Lower leg skin (tissue), 4 donors: ENCODE results near the gene CELF1. TPM values are rescaled to one million over a fixed set of nuclear protein-coding genes. Genes with fewer than 3 reads are reported as not detected.

Source experiments
- DNase-seq, 2 donors: peaks; one replicate each; pipeline ENCODE4 v3.0.0-alpha.2; 2019; ENCODE audit warnings: low spot score in 2 of 2
- H3K4me3 ChIP-seq: fragments of 200-600 bp; sonication (generic); 2 replicates; pipeline ENCODE4 v1.5.1; 2017; ENCODE audit warnings: mild to moderate bottlenecking, low read depth; ENCODE audit not compliant: poor library complexity, severe bottlenecking
- POLR2A ChIP-seq, 2 donors: fragments of 450-650 bp; IDR thresholded peaks; one replicate each; pipeline ENCODE4 v1.6.1; 2016 to 2017; ENCODE audit warnings: antibody characterized with exemption in 2 of 2, mild to moderate bottlenecking in 1 of 2, moderate library complexity in 1 of 2
- WGBS, 2 donors: methylation state at CpG; one replicate each; pipeline ENCODE4 v1.1.5; 2018; 5-methylcytosine and 5-hydroxymethylcytosine counted together
- intact Hi-C: fragments of 100-400 bp; cut with DNase I; formaldehyde crosslinking; loops from one replicate; pipeline ENCODE4 v1.15.0; 2023; ENCODE audit warnings: low total_unique reads
- total RNA-seq, 4 donors: library from RNA; depleted of rRNA; stranded (reverse); fragments of >200 nt; gene quantifications; one replicate each; pipeline ENCODE4 v1.1.0, GENCODE V29; 2016
- TF ChIP-seq, protein P1 (sequence below), 3 donors: fragments of 450-650 bp; IDR thresholded peaks; one replicate each; pipeline ENCODE4 v1.5.1; 2016; ENCODE audit warnings: antibody characterized with exemption in 3 of 3, mild to moderate bottlenecking in 3 of 3, moderate library complexity in 2 of 3

CELF1 gene
- total RNA-seq, 4 donors from 2014 or later: 58.1 to 87.1 (median 78.5) TPM

DNA sequence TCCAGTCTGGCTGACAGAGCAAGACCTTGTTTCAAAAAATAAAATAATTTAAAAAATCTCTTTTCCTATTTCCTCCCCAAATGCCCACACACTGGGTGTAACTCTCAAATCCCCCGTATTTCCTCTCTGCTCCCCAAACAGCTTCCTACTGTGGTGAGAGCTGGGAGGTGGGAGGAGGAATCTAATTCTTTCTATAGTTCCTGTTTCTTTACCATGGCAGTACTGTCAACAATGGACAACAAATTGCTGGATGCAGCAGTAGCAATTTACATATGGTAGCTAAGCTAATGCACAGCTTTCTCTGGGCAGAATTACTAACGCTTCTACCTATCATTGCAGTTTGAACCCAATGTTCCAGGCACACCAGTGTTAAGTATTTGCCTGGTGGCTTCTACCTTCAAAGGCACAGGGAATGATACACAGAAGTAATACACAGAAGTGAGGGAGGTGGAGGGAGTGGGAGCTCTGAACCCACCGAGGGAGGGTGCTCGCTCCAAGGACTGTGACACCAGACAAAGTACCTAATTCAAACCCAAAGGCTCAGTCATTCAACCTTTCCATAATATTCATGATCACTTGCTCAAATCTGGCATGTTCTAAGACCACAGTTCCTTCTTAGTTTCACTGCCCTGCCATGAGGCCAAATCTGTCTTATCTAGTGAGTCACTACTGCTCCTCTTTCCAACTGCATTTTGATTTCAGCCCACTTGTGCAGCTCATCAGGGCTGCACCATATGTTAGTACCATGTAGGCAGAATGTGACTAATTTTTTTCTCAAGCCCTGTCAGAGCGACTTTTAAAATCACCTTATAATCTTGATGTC, 37.9 kb downstream of the CELF1 start:
- intact Hi-C loops: no loop called here
- TF ChIP-seq POLR2A (IDR thresholded peaks at IDR 0.05): no peak
- TF ChIP-seq, protein P1, sequence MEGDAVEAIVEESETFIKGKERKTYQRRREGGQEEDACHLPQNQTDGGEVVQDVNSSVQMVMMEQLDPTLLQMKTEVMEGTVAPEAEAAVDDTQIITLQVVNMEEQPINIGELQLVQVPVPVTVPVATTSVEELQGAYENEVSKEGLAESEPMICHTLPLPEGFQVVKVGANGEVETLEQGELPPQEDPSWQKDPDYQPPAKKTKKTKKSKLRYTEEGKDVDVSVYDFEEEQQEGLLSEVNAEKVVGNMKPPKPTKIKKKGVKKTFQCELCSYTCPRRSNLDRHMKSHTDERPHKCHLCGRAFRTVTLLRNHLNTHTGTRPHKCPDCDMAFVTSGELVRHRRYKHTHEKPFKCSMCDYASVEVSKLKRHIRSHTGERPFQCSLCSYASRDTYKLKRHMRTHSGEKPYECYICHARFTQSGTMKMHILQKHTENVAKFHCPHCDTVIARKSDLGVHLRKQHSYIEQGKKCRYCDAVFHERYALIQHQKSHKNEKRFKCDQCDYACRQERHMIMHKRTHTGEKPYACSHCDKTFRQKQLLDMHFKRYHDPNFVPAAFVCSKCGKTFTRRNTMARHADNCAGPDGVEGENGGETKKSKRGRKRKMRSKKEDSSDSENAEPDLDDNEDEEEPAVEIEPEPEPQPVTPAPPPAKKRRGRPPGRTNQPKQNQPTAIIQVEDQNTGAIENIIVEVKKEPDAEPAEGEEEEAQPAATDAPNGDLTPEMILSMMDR (IDR thresholded peaks at IDR 0.05): no peak
- WGBS, 2 donors: 56 to 58% methylated on average over 5 of the region's 5 CpGs
- no peak overlapping the region for H3K4me3 ChIP-seq
- no peak for DNase-seq

DNA sequence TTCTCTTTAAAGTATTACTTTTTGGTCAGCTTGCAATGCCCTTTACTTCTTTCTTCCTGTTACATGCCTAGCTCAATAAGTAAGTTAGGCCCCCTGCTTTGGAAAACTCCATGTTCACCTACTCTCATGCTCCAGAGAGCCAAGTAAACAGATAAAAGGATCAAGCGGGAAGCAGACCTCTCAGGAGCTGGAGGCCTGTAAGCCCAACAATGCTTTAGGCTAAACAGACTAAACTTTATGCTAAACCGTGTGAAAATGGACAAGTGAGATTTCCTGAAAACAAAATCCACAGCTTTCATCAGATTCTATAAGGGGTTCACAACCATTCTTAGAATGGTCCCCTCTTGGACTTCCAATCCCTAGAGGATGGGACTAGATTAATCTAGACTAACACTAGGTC, 40.2 kb downstream of the CELF1 start:
- no peak for TF ChIP-seq POLR2A (IDR thresholded peaks at IDR 0.05)
- TF ChIP-seq, protein P1 (IDR thresholded peaks at IDR 0.05): no peak
- no peak overlapping the region for H3K4me3 ChIP-seq
- WGBS, 2 donors: 61 to 75% methylated on average over 2 of the region's 2 CpGs
- intact Hi-C loops: no loop called here
- DNase-seq: no peak

DNA sequence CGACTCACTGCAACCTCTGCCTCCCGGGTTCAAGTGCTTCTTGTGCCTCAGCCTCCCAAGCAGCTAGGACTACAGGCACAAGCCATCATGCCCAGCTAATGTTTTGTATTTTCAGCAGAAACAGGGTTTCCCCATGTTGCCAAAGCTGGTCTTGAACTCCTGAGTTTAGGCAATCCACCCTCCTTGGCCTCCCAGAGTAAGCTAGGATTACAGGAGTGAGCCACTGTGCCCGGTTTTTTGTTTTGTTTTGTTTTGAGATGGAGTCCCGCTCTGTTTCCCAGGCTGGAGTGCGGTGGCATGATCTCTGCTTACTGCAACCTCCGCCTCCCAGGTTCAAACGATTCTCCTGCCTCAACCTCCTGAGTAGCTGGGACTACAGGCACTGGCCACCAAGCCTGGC, 41.0 kb downstream of the CELF1 start:
- no peak for TF ChIP-seq POLR2A (IDR thresholded peaks at IDR 0.05)
- TF ChIP-seq, protein P1 (IDR thresholded peaks at IDR 0.05): no peak
- WGBS, 2 donors: 83 to 89% methylated on average over 7 of the region's 7 CpGs
- intact Hi-C loops: no loop called here
- DNase-seq: no peak
- no peak overlapping the region for H3K4me3 ChIP-seq

DNA sequence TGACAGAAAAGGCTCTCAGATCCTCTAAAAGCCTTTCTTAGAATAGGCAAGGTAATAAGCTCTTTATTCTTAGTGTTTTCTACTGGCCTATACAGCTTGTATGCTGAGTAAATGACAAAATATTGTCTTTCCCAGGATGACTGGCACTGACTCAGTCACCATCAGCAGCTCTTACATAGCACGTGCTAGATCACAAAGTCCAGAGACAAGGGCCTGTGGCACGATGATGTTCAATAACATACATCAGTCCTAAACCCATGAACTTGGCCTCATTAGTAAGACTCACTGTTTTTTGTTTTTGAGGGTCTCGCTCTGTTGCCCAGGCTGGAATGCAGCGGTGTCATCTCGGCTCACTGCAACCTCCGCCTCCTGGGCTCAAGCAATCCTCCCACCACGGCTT, 42.7 kb downstream of the CELF1 start:
- intact Hi-C loops: no loop called here
- TF ChIP-seq POLR2A (IDR thresholded peaks at IDR 0.05): no peak
- TF ChIP-seq, protein P1 (IDR thresholded peaks at IDR 0.05): no peak
- no peak overlapping the region for H3K4me3 ChIP-seq
- WGBS, 2 donors: 94 to 96% methylated on average over 7 of the region's 7 CpGs
- DNase-seq: no peak

DNA sequence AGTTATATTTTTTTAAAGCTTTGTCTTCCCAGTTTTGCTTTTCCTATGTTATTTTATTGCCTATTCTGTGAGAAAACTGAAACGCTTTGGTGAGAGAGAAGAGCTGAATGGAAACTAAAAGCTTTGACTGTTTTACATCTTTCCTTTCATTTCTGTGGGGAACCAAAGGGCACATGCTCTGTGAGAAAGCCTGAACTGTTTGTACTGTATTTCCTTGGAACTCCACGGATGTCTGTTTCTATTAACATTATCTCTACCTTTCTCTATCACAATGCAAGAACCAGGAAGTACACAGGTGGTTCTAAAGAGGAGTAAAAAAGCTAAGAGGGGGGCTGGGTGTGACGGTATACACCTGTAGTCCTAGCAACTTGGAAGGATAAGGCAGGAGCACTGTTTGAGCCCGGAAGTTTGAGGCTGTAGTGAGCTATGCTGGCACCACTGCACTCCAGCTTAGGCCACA, 43.8 kb downstream of the CELF1 start:
- intact Hi-C loops: no loop called here
- 57 to 65% methylated on average over 4 of the region's 4 CpGs for WGBS, 2 donors
- TF ChIP-seq, protein P1 (IDR thresholded peaks at IDR 0.05): no peak
- TF ChIP-seq POLR2A (IDR thresholded peaks at IDR 0.05): no peak
- no peak for DNase-seq
- no peak overlapping the region for H3K4me3 ChIP-seq
